Measurements from ENCODE around the gene UBAC2. TPM values are rescaled to one million over a fixed set of nuclear protein-coding genes. Genes with fewer than 3 reads are reported as not detected.

UBAC2 gene
- total RNA-seq, 1 experiment from 2014 or later: 41.0 TPM

- no peak for DNase-seq
- no TSS peak for BruUV-seq (replicated peaks)
- CTCF ChIA-PET: no interaction called here
- Mint-ChIP-seq H3K36me3 (ENCODE audit: insufficient read depth, unreplicated experiment) (no peaks in the 10 kb centered on the region), H3K4me1 (ENCODE audit: low read depth, unreplicated experiment) (no peaks in the 10 kb centered on the region), H3K27ac (ENCODE audit: unreplicated experiment) (no peak overlapping the region), H3K27me3 (ENCODE audit: unreplicated experiment) (no peaks in the 10 kb centered on the region), H3K4me3 (ENCODE audit: low read depth, unreplicated experiment) (no peak overlapping the region), H3K9me3 (ENCODE audit: low read depth, unreplicated experiment) (no peaks in the 10 kb centered on the region)
- intact Hi-C loops (cut with micrococcal nuclease; ENCODE audit: unreplicated experiment): no loop called here
- TF ChIP-seq, protein P1, sequence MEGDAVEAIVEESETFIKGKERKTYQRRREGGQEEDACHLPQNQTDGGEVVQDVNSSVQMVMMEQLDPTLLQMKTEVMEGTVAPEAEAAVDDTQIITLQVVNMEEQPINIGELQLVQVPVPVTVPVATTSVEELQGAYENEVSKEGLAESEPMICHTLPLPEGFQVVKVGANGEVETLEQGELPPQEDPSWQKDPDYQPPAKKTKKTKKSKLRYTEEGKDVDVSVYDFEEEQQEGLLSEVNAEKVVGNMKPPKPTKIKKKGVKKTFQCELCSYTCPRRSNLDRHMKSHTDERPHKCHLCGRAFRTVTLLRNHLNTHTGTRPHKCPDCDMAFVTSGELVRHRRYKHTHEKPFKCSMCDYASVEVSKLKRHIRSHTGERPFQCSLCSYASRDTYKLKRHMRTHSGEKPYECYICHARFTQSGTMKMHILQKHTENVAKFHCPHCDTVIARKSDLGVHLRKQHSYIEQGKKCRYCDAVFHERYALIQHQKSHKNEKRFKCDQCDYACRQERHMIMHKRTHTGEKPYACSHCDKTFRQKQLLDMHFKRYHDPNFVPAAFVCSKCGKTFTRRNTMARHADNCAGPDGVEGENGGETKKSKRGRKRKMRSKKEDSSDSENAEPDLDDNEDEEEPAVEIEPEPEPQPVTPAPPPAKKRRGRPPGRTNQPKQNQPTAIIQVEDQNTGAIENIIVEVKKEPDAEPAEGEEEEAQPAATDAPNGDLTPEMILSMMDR (IDR thresholded peaks at IDR 0.05; ENCODE audit: unreplicated experiment): no peak
Measured at GRCh38 chr13:99363391-99363790, 162.7 kb downstream of the UBAC2 start.

DNA sequence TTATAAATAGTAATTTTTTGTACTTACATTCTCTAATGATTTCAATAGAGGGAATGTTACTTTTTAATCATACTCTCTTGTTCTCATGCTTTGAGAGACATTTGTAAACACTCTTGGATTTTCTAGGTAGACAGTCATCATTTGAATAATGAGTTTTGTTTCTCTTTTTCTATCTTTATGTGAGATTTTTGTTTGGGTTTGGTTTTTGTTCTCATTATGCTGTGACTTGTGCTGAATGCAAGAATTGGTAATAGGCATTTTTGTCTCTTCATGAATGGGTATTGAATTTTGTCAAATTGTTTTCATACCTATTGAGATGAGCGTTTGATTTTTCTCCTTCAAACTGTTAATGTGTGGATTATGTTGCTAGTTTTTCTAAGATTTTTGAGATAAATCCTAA is 163.3 kb downstream of the UBAC2 start:
- Mint-ChIP-seq H3K27me3 (ENCODE audit: unreplicated experiment) (no peaks in the 10 kb centered on the region), H3K36me3 (ENCODE audit: insufficient read depth, unreplicated experiment) (no peaks in the 10 kb centered on the region), H3K4me1 (ENCODE audit: low read depth, unreplicated experiment) (no peaks in the 10 kb centered on the region), H3K27ac (ENCODE audit: unreplicated experiment) (no peak overlapping the region), H3K9me3 (ENCODE audit: low read depth, unreplicated experiment) (no peaks in the 10 kb centered on the region), H3K4me3 (ENCODE audit: low read depth, unreplicated experiment) (no peak overlapping the region)
- intact Hi-C loops (cut with micrococcal nuclease; ENCODE audit: unreplicated experiment): no loop called here
- CTCF ChIA-PET: no interaction called here
- DNase-seq: no peak
- BruUV-seq (replicated peaks): no TSS peak
- TF ChIP-seq, protein P1 (IDR thresholded peaks at IDR 0.05; ENCODE audit: unreplicated experiment): no peak

DNA sequence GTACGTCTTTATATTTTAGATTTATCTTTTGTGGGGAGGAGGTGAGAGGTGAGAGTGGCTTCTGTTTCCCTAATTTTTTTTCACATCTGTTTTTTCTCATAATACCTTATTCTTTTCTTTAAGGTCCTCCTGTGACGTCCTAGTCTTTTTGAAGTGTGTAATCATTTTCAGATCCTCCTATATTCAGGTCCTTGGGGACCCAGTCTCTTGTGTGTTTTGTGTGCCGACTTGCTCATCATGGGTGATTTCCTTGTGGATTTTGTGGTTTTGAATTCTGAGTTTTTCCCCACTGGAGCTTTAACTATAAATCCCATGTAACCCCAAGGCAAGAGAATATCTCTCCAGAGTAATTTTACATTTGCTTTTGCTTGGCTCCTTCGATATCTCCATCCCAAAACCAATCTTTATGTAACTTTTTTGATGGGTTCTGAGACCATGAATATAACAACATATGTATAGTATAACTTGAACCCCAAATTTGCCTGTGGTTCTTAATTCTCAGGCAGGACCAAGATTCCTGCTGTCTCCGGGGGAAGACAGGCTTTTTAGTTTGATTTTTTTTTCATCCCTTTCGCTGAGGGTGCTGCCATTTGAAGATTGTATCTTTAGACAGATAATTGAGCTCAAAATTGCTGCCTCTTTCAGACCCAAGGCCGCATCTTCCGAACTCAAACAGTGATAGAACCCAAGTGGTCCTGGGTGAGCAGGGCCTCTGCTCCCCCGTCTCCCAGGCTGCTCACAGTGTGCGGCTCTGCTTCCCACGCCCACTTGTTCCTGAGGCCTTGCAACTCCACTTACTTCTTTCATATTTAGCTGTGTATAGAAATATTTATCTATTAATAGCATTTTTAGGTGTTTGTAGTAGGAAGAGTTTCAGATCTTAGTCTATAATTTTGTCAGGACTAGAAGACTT is 165.7 kb downstream of the UBAC2 start:
- H3K36me3 Mint-ChIP-seq (ENCODE audit: insufficient read depth, unreplicated experiment): no peaks in the 10 kb centered on the region
- DNase-seq: no peak
- H3K27me3 Mint-ChIP-seq (ENCODE audit: unreplicated experiment): no peaks in the 10 kb centered on the region
- intact Hi-C loops (cut with micrococcal nuclease; ENCODE audit: unreplicated experiment): no loop called here
- H3K9me3 Mint-ChIP-seq (ENCODE audit: low read depth, unreplicated experiment): no peaks in the 10 kb centered on the region
- no peak overlapping the region for H3K27ac Mint-ChIP-seq (ENCODE audit: unreplicated experiment)
- TF ChIP-seq, protein P1 (IDR thresholded peaks at IDR 0.05; ENCODE audit: unreplicated experiment): no peak
- H3K4me1 Mint-ChIP-seq (ENCODE audit: low read depth, unreplicated experiment): no peaks in the 10 kb centered on the region
- no peak overlapping the region for H3K4me3 Mint-ChIP-seq (ENCODE audit: low read depth, unreplicated experiment)
- no TSS peak for BruUV-seq (replicated peaks)
- CTCF ChIA-PET: no interaction called here

- Mint-ChIP-seq H3K4me3 (ENCODE audit: low read depth, unreplicated experiment) (no peak overlapping the region), H3K27ac (ENCODE audit: unreplicated experiment) (no peak overlapping the region), H3K36me3 (ENCODE audit: insufficient read depth, unreplicated experiment) (no peaks in the 10 kb centered on the region), H3K9me3 (ENCODE audit: low read depth, unreplicated experiment) (no peaks in the 10 kb centered on the region), H3K4me1 (ENCODE audit: low read depth, unreplicated experiment) (no peaks in the 10 kb centered on the region), H3K27me3 (ENCODE audit: unreplicated experiment) (no peaks in the 10 kb centered on the region)
- BruUV-seq (replicated peaks): no TSS peak
- DNase-seq: no peak
- intact Hi-C loops (cut with micrococcal nuclease; ENCODE audit: unreplicated experiment): no loop called here
- CTCF ChIA-PET: no interaction called here
- TF ChIP-seq, protein P1 (IDR thresholded peaks at IDR 0.05; ENCODE audit: unreplicated experiment): no peak
Measured at GRCh38 chr13:99367106-99367616, 166.5 kb downstream of the UBAC2 start.
